NCI-H2196 treated with DMSO at 0.1 percent for 48 hours (cell line): ENCODE measurements around the gene FLYWCH2.

Experiments
- DNase-seq: peaks from one replicate; lab custom pipeline; 2025; ENCODE audit not compliant: unreplicated experiment; lab: John Stamatoyannopoulos, UW

FLYWCH2 gene

DNA sequence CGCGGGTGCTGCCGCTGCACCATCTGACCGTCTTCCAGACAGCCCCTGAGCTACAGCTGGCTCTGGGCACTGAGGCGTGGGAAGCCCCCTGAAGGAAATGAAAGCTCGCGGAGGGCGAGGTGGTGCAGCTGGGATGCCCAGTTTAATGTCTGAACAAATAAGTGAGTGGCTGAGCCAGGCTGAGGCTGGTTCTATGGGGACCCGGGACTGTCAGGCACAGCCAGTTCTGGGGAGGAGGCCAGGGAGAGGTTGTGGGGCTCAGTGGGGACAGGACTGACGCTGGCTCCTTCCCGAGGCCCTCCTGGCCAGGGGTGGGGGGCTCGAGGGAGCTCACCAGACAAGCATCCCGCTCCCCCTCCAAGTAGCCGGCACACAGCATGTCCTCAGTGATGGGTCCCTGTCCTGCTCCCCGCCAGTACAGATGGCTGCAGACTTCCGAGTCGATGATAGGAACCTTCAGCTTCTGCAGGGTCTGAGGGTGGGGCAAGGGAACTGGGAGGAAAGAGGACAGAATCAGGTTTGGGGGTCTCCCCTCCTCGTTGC is 29.4 kb upstream of the FLYWCH2 start:
- DNase-seq = no peak

DNA sequence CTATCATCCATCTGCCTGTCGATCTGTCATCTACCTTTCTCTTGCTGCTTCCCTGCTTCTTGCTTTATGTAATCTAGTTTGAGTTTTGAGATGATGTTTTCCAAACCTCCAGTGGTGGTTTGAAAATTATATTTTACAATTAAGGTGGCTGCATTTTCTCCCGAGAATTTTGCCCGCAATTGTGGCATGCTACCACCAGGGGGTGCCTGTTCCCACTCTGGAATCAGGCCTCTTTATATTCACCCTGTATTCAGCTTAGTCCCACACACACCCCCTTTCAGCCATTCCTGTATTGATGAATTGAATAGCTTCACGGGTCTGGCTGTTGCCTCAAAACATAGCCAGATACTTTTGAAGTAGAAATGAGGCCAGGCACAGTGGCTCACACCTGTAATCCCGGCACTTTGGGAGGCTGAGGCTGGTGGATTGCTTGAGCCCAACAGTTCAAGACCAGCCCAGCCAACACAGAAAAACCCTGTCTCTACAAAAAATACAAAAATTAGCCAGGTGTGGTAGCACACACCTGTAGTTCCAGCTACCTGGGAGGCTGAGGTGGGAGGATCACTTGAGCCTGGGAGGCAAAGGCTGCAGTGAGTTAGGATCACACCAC is 28.2 kb upstream of the FLYWCH2 start:
- no peak for DNase-seq

DNA sequence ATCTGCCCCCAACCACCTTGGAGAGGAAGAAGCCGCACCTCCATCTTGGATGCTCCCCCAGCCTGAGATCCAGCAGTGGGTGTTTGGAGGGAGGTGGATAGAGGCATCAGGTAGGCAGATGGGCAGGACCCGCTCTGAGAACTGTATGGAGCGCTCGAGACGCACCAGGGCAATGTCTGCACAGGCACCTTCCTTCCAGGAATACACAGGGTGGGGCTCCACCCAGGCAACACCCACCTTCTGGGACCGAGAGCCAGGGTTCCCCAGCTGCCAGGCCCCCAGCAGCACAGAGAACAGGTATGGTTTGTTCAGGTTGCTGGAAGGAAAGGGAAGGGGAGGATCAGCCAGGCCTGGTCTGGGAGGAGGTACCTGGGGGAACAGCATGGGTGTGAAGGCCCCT is 27.5 kb upstream of the FLYWCH2 start:
- no peak for DNase-seq

DNA sequence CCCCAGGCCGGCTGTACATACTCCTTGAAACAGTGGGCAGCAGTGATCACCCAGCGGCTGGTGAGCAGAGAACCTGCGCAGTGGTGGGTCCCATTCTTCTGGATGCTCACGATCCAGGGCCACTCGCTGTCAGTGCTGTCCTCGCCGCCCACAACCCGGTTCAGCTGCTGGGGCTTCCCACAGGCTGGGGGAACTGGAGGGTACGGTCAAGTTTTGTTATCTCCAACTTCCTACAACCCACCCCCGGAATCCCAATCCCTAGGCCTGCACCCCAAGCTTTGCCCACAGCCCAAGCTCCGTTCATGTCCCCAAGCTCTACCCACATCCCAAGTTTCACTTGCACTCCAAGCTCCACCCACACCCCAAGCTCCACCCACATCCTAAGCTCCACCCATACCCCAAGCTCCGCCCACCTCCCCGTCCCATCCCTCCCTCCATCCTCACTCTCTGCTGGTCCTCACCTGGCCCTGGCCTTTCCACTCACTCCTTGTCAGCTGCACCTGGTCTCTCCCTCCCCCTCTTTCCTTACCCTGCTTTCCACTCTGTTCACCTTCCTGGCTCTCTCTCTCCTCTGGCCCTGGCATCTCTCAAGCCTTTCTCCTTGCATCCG is 26.8 kb upstream of the FLYWCH2 start:
- DNase-seq = peak; percentile 51

DNA sequence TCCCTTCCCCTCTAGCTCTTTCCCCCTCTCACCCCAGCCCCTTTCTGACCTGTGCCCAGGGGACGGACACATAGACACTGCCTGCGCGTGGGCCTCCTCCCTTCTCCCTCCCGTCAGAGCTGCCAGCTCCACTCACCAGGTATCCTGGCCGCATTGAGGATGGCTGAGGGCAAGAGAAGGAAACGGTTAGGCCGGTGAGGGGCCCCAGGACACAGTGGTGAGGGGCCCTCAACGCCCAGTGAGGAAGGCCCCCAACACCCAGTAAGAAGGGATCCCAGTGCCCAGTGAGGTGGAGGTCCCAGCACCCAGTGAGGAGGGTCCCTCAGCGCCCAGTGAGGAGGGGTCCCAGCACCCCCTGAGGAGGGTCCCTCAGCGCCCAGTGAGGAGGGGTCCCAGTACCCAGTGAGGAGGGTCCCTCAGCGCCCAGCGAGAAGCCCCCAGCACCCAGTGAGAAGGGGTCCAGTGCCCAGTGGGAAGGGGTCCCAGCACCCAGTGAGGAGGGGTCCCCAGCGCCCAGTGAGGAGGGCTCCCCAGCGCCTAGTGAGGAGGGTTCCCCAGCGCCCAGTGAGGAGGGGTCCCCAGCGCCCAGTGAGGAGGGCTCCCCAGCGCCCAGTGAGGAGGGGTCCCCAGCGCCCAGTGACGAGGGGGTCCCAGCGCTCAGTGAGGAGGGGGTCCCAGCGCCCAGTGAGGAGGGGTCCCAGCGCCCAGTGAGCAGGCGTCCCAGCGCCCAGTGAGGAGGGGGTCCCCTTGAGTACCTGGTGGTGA is 26.1 kb upstream of the FLYWCH2 start:
- DNase-seq = no peak

DNA sequence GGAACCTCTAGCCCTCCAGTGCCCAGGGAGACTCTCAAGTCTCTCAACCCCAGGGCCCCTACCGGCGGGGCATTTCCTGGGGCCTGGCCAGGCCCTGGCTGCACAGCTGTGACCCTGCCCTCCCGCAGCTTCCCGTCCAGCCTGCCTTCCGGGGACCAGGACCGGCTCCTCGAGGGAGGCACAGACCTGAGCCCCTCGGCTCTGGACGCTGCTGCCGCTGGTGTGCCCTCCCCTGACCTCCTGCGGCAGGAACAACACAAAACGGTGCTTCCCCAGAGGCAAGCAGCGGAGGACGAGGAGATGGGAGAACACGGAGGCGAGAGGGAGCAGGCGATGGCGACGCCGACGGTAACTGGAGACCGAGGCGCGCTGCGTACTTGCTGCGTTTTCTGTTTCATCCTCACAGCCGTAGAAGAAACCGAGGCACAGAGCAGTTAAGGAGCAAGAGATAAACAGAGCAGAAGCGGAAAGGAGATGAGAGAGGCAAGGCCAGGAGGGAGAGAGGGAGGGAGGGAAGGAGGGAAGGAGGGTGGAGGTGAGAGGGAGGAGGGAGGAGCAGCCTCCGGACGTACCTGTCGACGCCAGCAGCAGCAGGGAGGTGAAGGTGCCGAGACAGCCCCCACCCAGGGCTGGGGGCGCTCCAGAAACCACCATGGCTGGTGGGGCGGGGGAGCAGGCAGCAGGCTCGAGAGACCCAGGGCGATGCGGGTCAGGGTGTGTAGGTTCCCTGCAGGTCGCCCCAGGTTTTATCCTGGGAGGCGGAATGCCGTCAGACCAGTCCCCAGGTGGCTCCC is 25.4 kb upstream of the FLYWCH2 start, which contains the start of gene PRSS22:
Gene PRSS22 (minus strand): TSS at position 720 of the 794 bp plus-strand sequence. CDS start 66 bp downstream, at position 654.
- peak; percentile 31 for DNase-seq

DNA sequence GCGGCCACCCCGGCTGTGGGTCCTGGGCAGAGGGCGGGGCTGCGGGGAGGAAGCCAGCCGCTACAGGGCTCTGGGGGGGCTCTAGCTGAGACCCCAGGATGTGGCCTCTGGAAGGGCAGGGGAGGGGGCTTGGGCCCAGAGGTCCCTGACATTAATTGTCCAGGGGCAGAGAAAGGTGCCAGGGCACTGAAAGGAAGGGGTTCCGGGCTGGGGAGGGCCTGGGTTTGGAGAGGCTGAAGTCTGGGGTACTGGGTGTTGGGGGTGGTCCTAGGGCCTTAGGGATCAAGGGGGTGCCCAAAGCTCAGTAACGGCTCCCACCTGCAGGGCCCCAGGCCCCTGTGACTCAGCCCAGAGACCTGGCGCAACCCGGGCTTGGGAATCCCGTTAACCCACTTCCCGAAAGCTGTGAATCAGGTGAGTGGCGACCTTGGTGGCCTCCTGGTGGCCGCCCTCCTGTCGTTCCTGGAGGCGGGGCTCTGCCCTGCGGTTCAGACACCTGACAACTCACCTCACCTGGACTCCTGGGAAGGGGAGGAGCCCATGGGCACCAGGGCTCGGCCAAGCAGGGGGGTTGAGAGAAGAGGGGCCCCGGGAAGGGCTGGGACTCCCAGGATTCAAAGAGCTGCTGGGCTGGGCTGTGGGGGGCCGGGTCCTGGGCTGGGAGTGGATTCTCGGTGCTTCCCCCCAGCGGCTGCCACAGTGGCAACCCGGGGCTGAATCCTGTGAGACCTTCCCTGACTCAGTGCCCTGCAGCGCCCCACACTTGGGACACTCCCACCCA is 24.6 kb upstream of the FLYWCH2 start:
- DNase-seq = peak; percentile 41

DNA sequence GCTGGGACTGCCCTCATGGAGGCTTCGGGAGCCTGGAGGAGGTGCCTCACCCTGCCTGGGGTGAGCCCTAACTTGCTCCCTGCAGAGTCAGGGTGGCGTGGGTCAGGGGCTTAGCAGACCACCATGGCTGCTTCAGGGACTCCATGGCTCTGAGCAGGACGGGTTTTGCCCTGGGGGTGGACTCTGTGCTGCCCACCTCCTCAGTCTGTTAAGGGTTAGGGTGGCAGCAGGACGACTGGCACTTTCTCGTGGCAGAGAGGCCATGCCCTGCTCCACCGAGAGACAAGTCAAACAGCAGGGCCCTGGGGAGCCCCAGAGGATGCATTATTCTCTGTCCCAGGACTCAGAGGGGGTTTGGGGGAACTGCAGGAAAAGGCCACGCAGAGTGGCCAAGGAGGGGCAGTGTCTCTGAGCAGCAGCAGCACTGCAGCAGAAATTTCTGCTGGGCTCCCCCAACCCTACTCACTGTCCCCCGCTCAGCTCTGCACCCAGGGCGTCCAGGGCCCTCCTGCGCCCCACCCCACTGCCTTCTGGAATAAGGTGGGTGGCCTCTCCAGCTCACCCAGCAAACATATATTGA is 23.2 kb upstream of the FLYWCH2 start:
- DNase-seq = no peak

DNA sequence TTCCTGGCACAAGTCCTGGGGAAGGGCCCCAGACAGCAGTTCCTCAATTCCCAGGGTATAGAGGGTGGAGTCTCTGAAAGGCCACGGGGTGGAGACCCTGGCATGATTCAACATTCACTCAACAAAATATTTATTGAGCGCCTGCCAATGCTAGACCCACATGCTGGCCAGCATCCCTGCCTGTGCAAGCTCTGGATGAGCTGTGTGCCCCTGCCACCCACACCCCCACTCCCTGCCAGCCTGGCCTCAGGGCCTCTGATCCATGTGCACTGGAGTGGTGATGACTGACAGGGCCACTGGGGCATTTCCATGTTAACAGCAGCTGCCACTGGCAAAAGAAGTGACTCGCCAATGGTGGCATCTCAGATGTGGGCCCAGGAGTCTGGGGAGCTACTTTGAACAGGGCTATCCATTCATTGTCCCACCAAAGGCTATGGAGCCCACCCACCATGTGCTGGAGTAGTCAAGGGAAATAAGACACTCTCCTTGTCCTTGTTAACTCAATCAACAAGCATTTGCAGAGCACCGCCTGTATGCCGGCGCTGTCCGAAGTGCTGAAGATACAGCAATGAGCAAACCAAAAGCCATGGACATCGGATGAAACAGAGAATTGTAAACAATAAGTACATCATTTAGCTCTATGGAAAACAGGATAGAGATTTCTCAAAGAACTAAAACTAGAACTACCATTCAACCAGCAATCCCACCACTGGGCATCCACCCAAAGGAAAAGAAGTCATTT is 22.0 kb upstream of the FLYWCH2 start:
- no peak for DNase-seq

DNA sequence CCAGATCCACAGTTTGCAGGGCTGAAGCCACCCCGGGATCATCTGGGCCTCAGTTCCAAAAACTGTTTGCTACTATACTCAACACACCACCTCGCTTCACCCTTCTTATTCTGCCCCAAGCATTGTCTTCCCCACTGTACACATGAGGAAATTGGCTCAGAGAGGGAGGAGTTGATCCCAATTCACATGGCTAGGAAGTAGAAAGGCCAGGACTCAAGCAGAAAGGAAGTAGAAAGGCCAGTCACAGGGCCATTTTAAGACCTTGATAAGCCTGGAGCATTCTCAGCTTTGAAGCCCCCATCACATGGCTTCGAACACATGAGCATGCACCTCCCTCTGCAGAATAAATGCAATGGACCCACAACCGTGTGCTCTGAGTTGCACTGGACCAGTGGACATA is 17.4 kb upstream of the FLYWCH2 start:
- no peak for DNase-seq

DNA sequence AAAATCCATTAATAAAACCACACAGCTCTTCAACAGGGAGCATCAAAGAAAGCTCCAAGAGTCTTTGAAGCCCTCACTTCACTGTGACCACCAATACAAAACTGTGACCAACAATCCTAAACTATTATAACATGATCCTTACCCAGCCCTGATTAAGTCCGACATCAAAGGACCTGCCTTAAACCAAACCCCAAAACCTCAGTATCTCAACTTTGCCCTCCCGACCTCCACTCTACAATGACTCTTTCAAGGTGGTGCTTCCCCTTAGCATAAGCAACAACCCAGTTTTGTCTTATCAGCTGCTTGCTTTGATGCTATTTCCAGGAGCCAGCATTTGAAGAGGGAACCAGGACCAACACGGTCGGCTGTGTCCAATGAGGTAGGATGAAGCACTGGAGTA is 16.6 kb upstream of the FLYWCH2 start:
- DNase-seq = no peak

DNA sequence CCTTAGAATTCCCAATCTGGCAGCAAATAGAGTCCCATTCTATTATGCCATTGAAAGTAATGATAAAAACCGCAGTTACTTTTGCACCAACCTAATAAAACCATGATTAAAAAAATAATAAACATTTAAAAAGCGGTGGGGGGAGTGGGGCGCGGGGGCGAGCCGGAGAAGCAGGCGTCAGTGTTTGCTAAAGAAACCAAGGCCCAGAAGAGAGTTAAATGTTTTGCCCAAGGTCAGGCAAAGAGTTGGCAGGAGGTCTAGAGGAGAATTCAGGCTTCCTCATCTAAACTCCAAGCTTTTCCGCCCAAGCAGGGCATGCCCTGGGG is 15.4 kb upstream of the FLYWCH2 start:
- DNase-seq = no peak

DNA sequence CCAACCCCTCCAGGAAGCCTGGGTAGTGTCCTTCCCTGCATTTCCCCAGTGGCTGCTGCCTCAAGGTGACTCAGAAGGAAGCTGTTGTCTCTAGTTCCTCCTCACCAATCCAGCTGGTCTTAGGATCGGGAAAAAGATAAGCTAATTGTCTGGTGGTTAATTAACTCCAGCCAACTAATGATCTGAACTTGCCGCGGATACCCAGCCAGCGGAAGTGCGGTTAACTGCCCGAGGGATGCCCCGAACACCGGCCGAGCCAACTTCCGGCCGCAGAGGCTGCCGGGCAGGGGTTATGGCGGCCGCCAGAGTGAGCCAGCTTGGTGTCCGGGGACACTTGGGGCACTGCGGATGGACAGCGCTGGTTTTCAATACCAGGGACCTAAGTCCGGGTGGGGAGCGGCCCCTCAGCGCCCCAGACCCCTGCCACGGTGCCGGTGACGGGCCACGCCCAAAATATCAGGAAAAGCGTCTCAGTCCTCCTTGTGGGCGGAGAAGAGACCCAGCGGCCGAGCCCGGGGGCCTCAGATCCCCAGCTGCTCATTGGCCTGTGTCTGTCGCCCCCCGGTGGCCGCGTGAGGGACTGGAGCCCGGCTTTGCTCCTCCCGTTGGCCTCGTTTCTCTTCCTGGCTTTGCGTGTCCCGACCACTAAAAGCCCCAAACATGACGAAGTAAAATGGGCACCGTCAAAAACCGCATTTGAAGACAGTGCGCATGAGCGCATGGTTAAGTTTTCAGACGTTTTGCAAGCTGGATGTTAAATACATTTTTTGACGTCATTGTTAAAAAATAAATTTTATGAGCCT is 14.8 kb upstream of the FLYWCH2 start:
- DNase-seq = peak; percentile 92

DNA sequence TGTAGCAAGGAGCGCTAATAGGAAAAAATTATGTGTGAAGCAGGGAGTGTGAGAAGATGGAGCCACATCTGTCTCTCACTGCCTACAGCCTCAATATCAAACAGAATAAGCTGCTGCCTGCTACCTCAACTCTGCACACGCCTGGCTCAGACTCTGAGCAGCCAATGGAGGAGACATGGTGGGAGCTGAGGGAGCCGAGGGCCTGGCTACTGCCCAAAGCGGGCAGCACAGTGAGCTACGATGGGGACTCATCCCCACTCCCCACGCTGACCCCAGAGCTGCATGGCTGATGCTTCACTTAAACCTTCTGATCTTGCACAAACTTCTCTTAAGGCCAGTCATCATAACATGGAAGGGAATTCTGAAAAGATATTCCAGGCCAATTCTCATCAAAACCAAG is 11.1 kb upstream of the FLYWCH2 start:
- DNase-seq = no peak

DNA sequence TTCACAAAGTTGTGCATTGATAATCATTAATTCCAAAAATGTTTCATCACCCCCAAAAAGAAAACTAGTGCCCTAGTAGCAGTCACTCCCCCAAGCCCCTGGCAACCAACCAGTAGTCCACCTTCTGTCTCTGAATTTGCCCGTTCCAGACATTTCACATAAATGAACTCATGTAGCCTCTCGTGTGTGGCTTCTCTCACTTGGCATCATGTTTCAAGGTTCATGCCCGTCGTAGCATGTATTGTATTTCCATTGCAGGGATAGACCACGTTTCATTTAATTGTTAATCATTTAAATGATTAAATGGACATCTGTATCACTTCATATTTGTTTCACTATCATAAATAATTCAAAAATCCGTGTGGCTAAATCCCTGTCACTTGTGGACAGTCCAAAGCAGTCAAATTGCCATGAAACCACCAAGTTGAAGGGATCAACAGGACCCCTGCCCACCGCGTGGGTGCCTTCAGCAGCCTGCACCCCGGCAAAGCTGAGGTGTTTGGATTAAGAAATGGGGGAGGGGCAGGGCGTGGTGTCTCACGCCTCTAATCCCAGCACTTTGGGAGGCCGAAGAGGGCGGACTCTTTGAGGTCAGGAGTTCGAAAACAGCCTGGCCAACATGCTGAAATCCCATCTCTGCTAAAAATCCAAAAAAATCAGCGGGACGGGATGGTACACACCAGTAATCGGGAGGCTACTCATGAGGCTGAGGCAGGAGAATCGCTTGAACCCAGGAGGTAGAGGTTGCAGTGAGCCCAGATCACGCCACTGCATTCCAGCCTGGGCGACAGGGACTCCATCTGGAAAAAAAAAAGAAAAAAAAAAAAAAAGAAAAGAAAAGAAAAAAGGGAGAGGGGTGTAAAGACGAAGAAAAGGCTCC is 8.7 kb upstream of the FLYWCH2 start:
- DNase-seq = no peak

DNA sequence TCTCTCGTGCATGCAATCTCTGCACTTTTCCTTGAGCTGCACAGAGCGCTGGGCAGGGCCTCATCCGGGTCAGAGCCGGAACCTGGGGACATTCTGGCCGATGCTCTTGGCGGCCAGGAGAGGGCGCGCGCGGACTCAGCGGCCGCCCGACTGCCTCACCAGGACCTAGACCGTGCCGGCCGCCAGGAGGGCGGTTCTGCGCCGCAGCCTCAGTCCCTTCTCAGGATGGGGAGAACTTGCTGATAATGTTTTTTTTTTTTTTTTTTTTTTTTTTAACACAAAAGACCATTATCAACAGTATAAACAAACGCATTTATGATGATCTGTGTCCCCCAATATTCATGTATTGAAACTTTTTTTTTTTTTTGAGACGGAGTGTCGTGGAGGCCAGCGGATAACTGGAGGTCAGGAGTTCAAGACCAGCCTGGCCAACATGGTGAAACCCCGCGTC is 8.1 kb upstream of the FLYWCH2 start:
- DNase-seq = peak; percentile 66

DNA sequence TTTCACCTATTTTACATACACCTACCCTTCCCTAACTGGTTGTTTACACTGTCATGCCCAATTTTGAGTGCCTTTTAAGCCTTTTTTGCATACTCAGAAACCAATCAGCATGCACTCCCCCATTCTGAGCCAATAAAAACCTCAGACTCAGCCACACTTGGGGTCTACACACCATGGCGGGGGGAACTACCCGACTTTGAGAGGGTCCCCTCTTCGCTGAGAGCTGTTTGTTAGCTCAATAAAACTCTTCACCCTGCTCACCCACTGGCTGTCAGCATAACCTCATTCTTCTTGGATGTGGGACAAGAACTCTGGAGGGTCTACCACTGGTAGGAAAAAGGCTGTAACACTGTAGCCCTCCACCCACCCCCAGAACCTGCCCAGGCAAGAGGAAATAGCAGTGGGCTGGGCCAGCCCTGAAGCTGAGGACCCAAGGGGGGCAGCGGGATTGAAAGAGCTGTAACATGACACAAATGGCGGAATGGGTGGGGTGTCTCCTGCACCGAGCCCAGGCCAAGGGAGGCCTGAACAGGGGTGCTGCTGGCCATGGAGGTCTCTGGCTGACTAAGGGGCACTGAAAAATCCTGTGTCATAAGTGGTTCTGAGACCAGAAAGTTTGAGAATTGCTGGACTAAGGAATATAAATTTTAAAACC is 3.0 kb upstream of the FLYWCH2 start:
- DNase-seq = no peak
